22Rv1 (cell line): ENCODE results near the gene COLEC12.

Experiments
- H3K27ac ChIP-seq: fragments of 450-650 bp; 2 replicates; pipeline ENCODE4 v1.5.1; 2017
- ZFX ChIP-seq: fragments of 450-650 bp; IDR thresholded peaks from 2 replicates; pipeline ENCODE4 v1.6.1; 2017; ENCODE audit warnings: antibody characterized with exemption, borderline replicate concordance
- TF ChIP-seq, protein P1 (sequence below): fragments of 450-650 bp; IDR thresholded peaks from 2 replicates; pipeline ENCODE4 v1.5.1; 2017; ENCODE audit warnings: mild to moderate bottlenecking

COLEC12 gene

DNA sequence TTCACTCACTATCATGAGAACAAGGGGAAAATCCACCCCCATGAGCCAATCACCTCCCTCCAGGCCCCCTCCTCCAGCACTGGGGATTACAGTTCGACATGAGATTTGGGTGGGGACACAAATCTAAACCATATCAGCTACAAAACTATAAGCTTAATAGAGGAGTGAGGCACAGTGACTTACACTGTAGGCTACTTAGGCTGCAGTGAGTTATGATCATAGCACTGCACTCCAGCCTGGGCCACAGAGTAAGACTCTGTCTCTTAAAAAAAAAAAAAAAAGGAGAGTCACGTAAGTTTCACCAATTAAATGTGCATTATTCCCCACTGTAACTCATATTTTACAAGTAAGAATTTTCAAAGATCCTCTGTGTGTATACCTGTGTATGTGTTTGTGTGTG lies 26.2 kb upstream of the COLEC12 start:
- no peak overlapping the region for H3K27ac ChIP-seq
- TF ChIP-seq, protein P1, sequence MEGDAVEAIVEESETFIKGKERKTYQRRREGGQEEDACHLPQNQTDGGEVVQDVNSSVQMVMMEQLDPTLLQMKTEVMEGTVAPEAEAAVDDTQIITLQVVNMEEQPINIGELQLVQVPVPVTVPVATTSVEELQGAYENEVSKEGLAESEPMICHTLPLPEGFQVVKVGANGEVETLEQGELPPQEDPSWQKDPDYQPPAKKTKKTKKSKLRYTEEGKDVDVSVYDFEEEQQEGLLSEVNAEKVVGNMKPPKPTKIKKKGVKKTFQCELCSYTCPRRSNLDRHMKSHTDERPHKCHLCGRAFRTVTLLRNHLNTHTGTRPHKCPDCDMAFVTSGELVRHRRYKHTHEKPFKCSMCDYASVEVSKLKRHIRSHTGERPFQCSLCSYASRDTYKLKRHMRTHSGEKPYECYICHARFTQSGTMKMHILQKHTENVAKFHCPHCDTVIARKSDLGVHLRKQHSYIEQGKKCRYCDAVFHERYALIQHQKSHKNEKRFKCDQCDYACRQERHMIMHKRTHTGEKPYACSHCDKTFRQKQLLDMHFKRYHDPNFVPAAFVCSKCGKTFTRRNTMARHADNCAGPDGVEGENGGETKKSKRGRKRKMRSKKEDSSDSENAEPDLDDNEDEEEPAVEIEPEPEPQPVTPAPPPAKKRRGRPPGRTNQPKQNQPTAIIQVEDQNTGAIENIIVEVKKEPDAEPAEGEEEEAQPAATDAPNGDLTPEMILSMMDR = no peak
- TF ChIP-seq ZFX = no peak

DNA sequence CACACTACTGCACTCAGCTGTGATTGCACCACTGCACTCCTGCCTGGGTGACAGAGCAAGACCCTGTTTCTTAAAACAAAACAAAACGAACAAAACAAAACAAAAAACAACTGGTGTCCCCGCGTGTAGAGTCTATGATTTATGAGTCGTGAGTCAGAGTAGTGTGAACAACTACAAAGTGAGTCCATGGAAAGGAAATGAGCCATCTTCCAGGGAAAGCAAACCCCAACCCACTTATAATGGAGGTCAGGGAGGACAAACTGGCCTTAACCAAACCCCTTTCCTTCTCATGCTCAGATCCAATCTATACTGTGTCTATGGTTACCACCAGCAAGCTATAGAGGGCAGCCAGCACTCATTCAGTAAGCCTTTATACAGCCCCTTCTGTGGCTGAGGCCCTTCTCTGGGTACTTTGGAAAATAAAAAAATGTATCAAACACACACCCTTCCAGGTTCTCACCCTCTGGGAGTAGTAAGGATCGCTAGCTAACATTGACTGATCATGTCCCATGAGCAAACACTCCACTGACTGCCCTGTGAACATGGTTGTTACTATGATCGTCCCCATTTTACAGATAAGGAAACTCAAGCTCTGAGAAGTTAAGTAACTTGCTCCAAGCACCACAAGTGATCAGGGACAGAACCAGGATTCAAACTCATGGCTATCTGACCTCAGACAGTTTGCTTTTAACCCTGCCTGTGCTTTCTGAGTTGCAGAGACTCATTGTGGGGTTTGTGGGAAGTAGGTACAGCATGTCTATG lies 24.7 kb upstream of the COLEC12 start:
- H3K27ac ChIP-seq = no peak overlapping the region
- TF ChIP-seq, protein P1 = no peak
- no peak for TF ChIP-seq ZFX

DNA sequence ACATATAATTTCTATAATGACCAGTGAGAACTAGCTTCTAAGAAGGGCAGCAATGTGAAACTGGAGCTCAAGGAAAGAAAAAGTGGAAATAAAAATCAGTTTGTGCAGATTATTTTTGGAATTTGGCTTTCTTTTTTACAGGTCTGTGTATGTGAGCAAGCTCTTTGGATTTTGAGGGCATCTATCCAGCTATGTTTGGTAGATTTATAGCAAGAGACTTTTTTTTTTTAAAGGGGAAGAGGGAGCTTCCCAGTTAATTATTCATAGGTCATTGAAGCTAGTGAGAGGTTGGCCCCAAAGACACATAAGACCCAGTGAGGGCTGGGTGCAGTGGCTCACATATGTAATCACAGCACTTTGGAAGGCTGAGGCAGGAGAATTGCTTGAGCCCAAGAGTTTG lies 24.0 kb upstream of the COLEC12 start:
- no peak for TF ChIP-seq ZFX
- TF ChIP-seq, protein P1 = no peak
- no peak overlapping the region for H3K27ac ChIP-seq

DNA sequence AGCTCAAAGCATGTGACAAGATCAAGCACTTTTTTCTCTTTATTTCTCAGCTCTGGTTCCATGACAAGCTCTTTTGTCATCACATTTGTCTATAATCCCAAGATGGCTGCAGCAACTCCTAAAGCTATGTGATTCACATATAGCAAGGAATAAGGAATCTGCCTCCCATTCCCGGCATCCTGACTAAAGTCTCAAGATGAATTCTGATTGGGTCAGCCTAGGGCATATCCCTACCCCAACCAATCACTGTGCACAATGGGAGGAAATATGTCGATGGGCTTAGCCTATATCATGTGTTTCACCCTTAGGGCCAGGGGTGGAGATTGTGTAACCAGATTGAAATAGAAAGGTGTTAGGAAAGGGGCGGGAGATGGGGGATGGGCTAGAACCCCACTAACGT lies 23.1 kb upstream of the COLEC12 start:
- no peak overlapping the region for H3K27ac ChIP-seq
- TF ChIP-seq, protein P1 = no peak
- TF ChIP-seq ZFX = no peak

DNA sequence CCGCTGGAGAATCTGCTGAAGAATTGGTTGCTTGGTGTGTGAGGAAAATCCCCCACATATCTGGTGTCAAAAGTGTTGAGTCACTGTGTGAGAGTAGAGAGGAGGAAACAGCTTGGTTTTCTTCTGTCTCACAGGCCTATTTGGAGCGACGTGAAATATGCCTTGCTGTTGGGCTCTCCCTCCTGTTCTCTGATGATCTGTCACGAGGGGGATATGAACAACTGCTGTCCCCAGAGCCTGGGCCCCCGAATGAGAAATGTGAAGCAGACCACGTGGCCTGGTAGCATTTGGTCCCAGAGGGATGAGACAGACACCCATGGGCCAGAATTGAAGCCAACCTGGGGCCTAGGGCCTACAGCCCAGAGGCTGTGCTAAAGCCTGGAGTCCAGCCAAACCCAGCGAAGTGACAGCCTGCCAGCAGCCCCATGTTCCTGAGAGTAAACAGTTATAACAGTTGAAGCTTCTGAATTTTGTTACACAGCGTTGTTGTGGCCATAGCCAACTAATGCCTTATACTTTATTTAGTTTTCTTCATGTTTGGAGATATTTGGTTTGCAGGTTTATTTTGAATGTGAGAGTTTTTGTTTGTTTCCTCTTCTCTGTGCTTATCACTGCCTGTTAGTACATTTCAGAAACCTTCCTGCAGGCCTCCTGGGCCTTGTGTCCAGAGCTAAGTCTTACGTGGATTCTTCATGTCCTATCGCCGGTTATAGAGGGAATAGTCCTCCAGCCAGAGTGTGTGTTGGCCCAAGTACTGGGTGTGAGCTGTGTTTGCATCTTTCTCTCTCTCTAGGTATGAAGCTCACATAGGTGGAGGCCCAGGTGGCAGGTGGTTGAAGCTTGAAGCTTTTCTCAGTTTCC lies 18.7 kb upstream of the COLEC12 start:
- 0 out of 2 replicates have a peak overlapping the region, but pooled peaks have one; percentile 12 for H3K27ac ChIP-seq
- TF ChIP-seq ZFX = no peak
- TF ChIP-seq, protein P1 = no peak

DNA sequence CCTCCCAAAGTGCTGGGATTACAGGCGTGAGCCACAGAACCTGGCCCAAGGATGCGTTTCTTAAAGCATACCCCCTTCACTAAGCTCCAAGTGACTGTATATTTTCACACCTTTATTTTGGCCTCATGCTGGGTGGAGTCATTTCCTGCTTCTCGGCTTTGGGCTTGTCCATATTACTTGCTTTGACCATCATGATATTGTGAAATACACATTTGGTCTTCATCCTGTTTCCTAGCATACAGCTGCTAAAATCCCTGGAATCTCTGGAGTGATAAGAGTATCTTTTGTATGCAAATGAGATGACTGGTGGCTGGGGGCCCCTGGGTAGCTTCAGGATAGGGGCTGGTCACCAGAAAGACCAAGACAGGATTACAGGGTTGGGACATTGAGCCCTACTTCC lies 17.6 kb upstream of the COLEC12 start:
- TF ChIP-seq, protein P1 = no peak
- no peak for TF ChIP-seq ZFX
- H3K27ac ChIP-seq = no peak overlapping the region

DNA sequence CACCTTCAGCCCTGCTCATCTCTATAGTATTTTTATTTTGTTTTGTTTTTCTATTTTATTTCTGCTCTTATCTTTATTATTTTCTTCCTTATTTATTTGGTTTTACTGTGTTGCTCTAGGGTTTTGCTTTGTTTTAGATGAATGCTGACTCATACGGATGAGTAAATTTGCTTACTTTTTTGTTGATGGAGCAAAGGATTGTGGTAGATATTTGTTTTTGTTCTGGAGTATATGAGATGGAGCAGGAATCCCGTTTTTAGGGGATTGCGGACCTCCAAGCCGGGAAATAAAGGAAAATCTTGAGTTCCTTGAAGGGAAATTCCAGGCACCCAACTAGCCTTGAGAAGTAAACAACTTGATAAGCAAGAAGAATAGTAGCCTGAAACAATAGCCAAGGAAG lies 15.3 kb upstream of the COLEC12 start:
- no peak overlapping the region for H3K27ac ChIP-seq
- TF ChIP-seq ZFX = no peak
- TF ChIP-seq, protein P1 = no peak
